Thyroid gland (tissue), 4 donors: ENCODE results near the gene SLX9. TPM values are rescaled to one million over a fixed set of nuclear protein-coding genes. Genes with fewer than 3 reads are reported as not detected.

Experiments
- DNase-seq, 2 donors: peaks; one replicate each; pipeline ENCODE4 v3.0.0-alpha.2; 2019
- H3K27ac ChIP-seq, 3 donors: fragments of 200-600 bp; sonication (generic); 1 replicate in 2 of 3; 2 replicates in 1 of 3; pipeline ENCODE4 v1.5.1; 2016 to 2019; ENCODE audit warnings: mild to moderate bottlenecking in 1 of 3, moderate library complexity in 1 of 3
- H3K27me3 ChIP-seq: fragments of 200-600 bp; sonication (generic); one replicate; pipeline ENCODE4 v1.5.1; 2019
- H3K36me3 ChIP-seq, 2 donors: fragments of 200-600 bp; sonication (generic); one replicate each; pipeline ENCODE4 v1.5.1; 2016 to 2019
- H3K4me1 ChIP-seq, 2 donors: fragments of 200-600 bp; sonication (generic); one replicate each; pipeline ENCODE4 v1.5.1; 2017 to 2019
- H3K4me3 ChIP-seq, 3 donors: fragments of 200-600 bp; sonication (generic); replicated peaks in 1 of 3; 1 replicate in 2 of 3; 2 replicates in 1 of 3; pipeline ENCODE4 v1.5.1; 2016; ENCODE audit warnings: mild to moderate bottlenecking in 1 of 3
- H3K9me3 ChIP-seq: fragments of 200-600 bp; sonication (generic); one replicate; pipeline ENCODE4 v1.5.1; 2017
- POLR2A ChIP-seq, 2 donors: fragments of 450-650 bp; IDR thresholded peaks; one replicate each; pipeline ENCODE4 v1.6.1; 2017; ENCODE audit warnings: antibody characterized with exemption in 2 of 2, mild to moderate bottlenecking in 2 of 2, moderate library complexity in 1 of 2
- WGBS, 2 donors: methylation state at CpG; one replicate each; pipeline ENCODE4 v1.1.5; 2017; 5-methylcytosine and 5-hydroxymethylcytosine counted together
- intact Hi-C: fragments of 100-400 bp; cut with DNase I; formaldehyde crosslinking; loops from one replicate; pipeline ENCODE4 v1.15.1; 2023
- total RNA-seq, 4 donors: library from RNA; depleted of rRNA; stranded (reverse); fragments of >200 nt; gene quantifications; one replicate each; pipeline ENCODE4 v1.2.3, GENCODE V29; 2016
- TF ChIP-seq, protein P1 (sequence below), 6 experiments: fragments of 200-600 bp in 3 of 6; fragments of 450-650 bp in 3 of 6; sonication (generic) in 3 of 6; IDR thresholded peaks; one replicate each; pipeline ENCODE4 v1.5.1; 2016 to 2019; ENCODE audit warnings: antibody characterized with exemption in 6 of 6, mild to moderate bottlenecking in 2 of 6, inconsistent platforms in 1 of 6, moderate library complexity in 1 of 6

Gene SLX9
- total RNA-seq, 4 donors from 2014 or later = 4.8 to 19.1 (median 11.2) TPM

DNA sequence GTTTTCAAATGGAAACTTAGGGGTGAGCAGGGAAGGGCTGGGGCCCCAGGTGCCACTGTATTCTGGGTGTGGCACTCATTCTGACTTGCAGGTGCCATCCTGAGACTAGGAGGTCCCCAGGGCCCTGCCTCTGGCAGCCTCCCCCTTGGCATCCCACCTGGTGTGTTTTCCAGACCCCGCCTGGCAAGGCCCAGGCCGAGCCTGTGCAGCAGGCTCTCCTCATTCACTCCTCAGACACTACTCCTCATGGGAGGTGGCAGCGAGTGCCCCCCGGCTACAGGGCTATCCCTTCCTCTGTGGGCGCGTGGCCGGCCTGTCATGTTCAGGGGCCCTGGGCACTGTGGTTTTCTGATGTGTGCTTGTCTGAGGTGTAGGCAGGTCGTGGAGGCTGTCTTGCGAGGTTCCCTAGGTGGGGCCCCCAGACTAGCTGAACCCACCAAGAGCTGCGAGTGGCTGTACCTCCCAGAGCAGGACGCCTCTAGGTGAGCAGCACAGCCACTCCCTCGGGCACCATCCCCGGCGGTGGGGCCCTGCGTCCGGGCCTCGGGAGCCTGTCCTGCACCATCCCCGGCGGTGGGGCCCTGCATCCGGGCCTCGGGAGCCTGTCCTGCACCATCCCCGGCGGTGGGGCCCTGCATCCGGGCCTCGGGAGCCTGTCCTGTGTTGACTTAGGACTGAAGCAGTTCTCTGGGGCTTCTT is 13.2 kb downstream of the SLX9 start:
- DNase-seq = no peak
- no peaks in the 10 kb centered on the region for H3K36me3 ChIP-seq
- peaks cover 2 to 6% of the 10 kb centered on the region in 2 donors for H3K4me1 ChIP-seq
- TF ChIP-seq POLR2A (IDR thresholded peaks at IDR 0.05) = no peak
- TF ChIP-seq, protein P1, sequence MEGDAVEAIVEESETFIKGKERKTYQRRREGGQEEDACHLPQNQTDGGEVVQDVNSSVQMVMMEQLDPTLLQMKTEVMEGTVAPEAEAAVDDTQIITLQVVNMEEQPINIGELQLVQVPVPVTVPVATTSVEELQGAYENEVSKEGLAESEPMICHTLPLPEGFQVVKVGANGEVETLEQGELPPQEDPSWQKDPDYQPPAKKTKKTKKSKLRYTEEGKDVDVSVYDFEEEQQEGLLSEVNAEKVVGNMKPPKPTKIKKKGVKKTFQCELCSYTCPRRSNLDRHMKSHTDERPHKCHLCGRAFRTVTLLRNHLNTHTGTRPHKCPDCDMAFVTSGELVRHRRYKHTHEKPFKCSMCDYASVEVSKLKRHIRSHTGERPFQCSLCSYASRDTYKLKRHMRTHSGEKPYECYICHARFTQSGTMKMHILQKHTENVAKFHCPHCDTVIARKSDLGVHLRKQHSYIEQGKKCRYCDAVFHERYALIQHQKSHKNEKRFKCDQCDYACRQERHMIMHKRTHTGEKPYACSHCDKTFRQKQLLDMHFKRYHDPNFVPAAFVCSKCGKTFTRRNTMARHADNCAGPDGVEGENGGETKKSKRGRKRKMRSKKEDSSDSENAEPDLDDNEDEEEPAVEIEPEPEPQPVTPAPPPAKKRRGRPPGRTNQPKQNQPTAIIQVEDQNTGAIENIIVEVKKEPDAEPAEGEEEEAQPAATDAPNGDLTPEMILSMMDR (IDR thresholded peaks at IDR 0.05) = no peak
- intact Hi-C loops = loop anchor here (5.0 to 10.0 kb wide), 2 partner anchors 122 to 174 kb away; partner anchors contain the start of gene ADARB1
- H3K27me3 ChIP-seq = no peaks in the 10 kb centered on the region
- H3K27ac ChIP-seq = no peak overlapping the region
- 91 to 97% methylated on average over 6 to 9 of the region's 25 CpGs for WGBS, 2 donors
- H3K9me3 ChIP-seq = no peaks in the 10 kb centered on the region
- no peak overlapping the region for H3K4me3 ChIP-seq

DNA sequence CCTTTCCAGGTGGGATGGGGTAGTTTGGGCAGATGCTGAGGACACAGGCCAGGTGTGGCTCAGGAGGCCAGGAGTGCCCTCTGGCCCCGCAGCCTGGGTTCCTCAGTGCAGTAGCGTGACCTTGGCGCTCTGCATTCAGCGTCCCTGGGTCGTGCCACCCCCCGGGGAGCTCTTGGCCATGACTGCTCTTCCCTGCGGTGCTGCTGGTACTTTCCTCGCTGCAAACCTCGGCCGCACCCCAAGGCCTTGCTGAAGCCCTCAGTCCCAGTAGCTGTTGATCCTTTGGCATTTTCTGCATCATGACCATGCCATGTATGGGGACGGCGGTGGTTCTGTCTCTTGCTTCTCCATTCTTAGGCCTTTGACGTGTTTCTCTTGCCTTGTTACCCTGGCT is 13.8 kb downstream of the SLX9 start:
- H3K4me3 ChIP-seq = no peak overlapping the region
- DNase-seq = no peak
- H3K9me3 ChIP-seq = no peaks in the 10 kb centered on the region
- peaks cover 6 to 7% of the 10 kb centered on the region in 2 donors for H3K4me1 ChIP-seq
- H3K27ac ChIP-seq = no peak overlapping the region
- intact Hi-C loops = loop anchor here (5.0 to 10.0 kb wide), 2 partner anchors 121 to 174 kb away; partner anchors contain the start of gene ADARB1
- no peaks in the 10 kb centered on the region for H3K27me3 ChIP-seq
- H3K36me3 ChIP-seq = no peaks in the 10 kb centered on the region
- no peak for TF ChIP-seq POLR2A (IDR thresholded peaks at IDR 0.05)
- TF ChIP-seq, protein P1 (IDR thresholded peaks at IDR 0.05) = no peak
- 86 to 93% methylated on average over 10 to 12 of the region's 13 CpGs for WGBS, 2 donors

DNA sequence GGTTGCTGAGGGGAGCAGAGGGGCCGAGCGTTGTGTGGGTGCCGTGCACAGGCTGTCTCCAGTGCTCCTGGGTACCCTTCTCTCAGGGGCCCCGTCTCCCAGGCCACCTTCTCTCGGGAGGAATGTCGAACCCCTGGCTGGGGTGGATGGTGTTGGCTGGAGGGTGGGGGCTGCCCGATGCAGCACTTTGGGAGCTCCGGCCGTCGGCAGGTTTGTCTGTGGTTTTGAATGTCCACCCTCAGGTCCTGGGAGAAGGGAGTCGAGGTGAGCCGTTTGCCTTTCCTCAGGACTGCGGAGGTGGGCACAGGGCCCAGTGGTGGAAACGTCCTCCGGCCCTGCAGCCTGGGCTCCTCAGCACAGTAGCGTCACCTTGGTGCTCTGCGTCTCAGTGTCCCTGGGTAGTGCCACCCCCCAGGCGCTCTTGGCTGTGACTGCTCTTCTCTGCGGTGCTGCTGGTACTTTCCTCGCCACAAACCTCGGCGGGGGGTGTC is 14.5 kb downstream of the SLX9 start:
- no peaks in the 10 kb centered on the region for H3K9me3 ChIP-seq
- H3K4me1 ChIP-seq = peaks cover 6 to 11% of the 10 kb centered on the region in 2 donors
- H3K27me3 ChIP-seq = no peaks in the 10 kb centered on the region
- no peak for DNase-seq
- H3K4me3 ChIP-seq = no peak overlapping the region
- intact Hi-C loops = loop anchor here (5.0 to 10.0 kb wide), 2 partner anchors 120 to 173 kb away; partner anchors contain the start of gene ADARB1
- WGBS, 2 donors = 96 to 97% methylated on average over 20 to 22 of the region's 22 CpGs
- H3K27ac ChIP-seq = no peak overlapping the region
- no peak for TF ChIP-seq POLR2A (IDR thresholded peaks at IDR 0.05)
- TF ChIP-seq, protein P1 (IDR thresholded peaks at IDR 0.05) = no peak
- H3K36me3 ChIP-seq = no peaks in the 10 kb centered on the region

DNA sequence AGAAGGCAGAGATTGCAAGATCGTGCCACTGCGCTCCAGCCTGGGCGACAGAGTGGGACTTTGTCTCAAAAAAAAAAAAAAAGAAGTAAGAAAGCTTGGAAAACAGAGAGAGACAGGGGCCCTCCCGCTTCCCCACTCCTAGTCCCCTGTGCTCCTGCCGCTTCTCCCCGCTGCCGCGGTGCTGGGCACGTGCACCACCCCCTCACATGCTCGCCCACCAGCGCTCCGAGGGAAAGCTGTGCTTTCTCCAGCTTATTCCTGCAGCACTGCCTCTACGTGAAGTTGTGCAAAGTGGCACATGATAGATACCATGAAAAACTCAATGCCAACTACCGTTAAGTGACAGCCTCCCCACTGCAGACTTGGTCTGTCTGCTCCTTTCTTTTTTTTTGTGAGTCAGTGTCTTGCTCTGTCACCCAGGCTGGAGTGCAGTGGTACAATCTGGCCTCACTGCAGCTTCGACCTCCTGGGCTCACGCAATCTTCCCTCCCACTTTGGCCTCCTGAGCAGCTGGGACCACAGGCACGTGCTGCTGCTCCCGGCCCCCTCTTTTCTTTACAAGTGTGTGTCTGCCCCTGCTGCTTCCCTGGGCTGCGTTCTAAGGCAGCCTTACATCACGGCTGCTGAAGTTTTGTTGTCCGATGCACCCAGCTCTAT is 15.4 kb downstream of the SLX9 start:
- intact Hi-C loops = loop anchor here (10.0 kb wide), 1 partner anchor 120 kb away; the partner anchor contains the start of gene ADARB1
- Histone ChIP-seq H3K27me3 (no peaks in the 10 kb centered on the region), H3K36me3 (peaks cover 0 to 1% of the 10 kb centered on the region in 2 donors), H3K27ac (no peak overlapping the region), H3K9me3 (no peaks in the 10 kb centered on the region), H3K4me1 (peaks cover 0 to 19% of the 10 kb centered on the region in 2 donors), H3K4me3 (no peak overlapping the region)
- WGBS, 2 donors = 87 to 93% methylated on average over 21 of the region's 21 CpGs
- no peak for DNase-seq
- TF ChIP-seq POLR2A (IDR thresholded peaks at IDR 0.05) = no peak
- TF ChIP-seq, protein P1 (IDR thresholded peaks at IDR 0.05) = no peak
